Endothelial cell of umbilical vein (primary cell): ENCODE data around the gene PPCDC.

Experiments used
- EZH2 ChIP-seq: IDR thresholded peaks from 2 replicates; pipeline ENCODE4 v1.6.1; 2012; ENCODE audit warnings: borderline replicate concordance, low read depth, mild to moderate bottlenecking, moderate library complexity, low read length, inconsistent platforms; ENCODE audit not compliant: severe bottlenecking
- FOS ChIP-seq: IDR thresholded peaks from 2 replicates; pipeline ENCODE4 v1.6.1; 2011; ENCODE audit warnings: mild to moderate bottlenecking, low read length, moderate library complexity, borderline replicate concordance; ENCODE audit not compliant: insufficient read depth
- MYC ChIP-seq: IDR thresholded peaks from one replicate; pipeline ENCODE4 v1.6.1; 2011; ENCODE audit warnings: mild to moderate bottlenecking, low read depth, low read length
- POLR2A ChIP-seq: IDR thresholded peaks from 2 replicates; pipeline ENCODE4 v1.6.1; 2012; ENCODE audit warnings: low read depth, mild to moderate bottlenecking, control low read depth, low read length
- POLR2AphosphoS5 ChIP-seq: IDR thresholded peaks from 2 replicates; pipeline ENCODE4 v1.6.1; 2012; ENCODE audit warnings: low read depth, mild to moderate bottlenecking, control low read depth, low read length, moderate library complexity; ENCODE audit not compliant: insufficient read depth
- TF ChIP-seq, protein P1 (sequence below), 2 donors: IDR thresholded peaks; 1 replicate in 1 of 2; 2 replicates in 1 of 2; pipeline ENCODE4 v1.5.1; 2011; ENCODE audit warnings: low read length in 2 of 2, mild to moderate bottlenecking in 2 of 2, moderate library complexity in 2 of 2, control low read depth in 1 of 2, inconsistent platforms in 1 of 2, low read depth in 1 of 2; ENCODE audit not compliant: insufficient read depth in 1 of 2; ENCODE audit errors: extremely low read depth in 1 of 2
- TF ChIP-seq, protein P2 (sequence below): IDR thresholded peaks from 2 replicates; pipeline ENCODE4 v1.6.1; 2011; ENCODE audit not compliant: insufficient read depth, insufficient read length

DNA sequence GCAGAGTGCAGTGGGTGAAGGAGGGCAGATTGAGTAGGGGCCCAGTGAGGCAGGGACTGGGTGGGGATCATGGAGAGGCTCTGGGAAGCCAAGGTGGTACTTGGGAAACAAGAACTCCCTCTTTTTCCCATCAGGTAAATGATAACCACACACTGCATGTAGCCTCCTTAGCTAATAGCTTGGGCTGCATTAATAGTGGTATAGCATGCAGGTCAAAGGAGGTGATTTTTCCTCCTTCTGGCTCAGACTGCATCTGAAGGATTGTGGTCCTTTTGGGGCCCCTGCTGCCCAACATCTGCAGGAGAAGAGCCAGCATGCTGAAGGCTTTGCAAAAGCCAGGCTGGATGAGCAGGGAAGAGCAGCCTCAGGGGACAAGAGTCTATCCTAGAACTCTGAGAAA lies 45.4 kb downstream of the PPCDC start:
- TF ChIP-seq FOS, result no peak
- no peak for TF ChIP-seq POLR2A
- TF ChIP-seq, protein P1, sequence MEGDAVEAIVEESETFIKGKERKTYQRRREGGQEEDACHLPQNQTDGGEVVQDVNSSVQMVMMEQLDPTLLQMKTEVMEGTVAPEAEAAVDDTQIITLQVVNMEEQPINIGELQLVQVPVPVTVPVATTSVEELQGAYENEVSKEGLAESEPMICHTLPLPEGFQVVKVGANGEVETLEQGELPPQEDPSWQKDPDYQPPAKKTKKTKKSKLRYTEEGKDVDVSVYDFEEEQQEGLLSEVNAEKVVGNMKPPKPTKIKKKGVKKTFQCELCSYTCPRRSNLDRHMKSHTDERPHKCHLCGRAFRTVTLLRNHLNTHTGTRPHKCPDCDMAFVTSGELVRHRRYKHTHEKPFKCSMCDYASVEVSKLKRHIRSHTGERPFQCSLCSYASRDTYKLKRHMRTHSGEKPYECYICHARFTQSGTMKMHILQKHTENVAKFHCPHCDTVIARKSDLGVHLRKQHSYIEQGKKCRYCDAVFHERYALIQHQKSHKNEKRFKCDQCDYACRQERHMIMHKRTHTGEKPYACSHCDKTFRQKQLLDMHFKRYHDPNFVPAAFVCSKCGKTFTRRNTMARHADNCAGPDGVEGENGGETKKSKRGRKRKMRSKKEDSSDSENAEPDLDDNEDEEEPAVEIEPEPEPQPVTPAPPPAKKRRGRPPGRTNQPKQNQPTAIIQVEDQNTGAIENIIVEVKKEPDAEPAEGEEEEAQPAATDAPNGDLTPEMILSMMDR (IDR thresholded peaks at IDR 0.05; ENCODE audit: extremely low read depth in 1 of 2, insufficient read depth in 1 of 2, low read depth in 1 of 2, low read length in 2 of 2), result no peak
- TF ChIP-seq EZH2, result no peak
- TF ChIP-seq, protein P2, sequence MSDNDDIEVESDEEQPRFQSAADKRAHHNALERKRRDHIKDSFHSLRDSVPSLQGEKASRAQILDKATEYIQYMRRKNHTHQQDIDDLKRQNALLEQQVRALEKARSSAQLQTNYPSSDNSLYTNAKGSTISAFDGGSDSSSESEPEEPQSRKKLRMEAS, result no peak
- no peak for TF ChIP-seq MYC
- no peak for TF ChIP-seq POLR2AphosphoS5
